K562 (cell line): Measurements from ENCODE around the gene CD82. TPM values are rescaled to one million over a fixed set of nuclear protein-coding genes. Genes with fewer than 3 reads are reported as not detected.

Experiments used
- ATAC-seq: fragments of 200-7000 bp; cut with Tn5 transposase; 3 replicates; pipeline ENCODE4 v1.9.1; 2020; ENCODE audit warnings: moderate library complexity
- BruUV-seq: library from RNA; stranded (reverse); fragments of 400-500 nt; replicated peaks from 2 replicates; lab custom pipeline; 2021; lab: Mats Ljungman, UMichigan
- CTCF ChIA-PET: fragments of 300-600 bp; formaldehyde crosslinking; extraction: SDS; loops from one replicate; lab custom pipeline; 2021; ENCODE audit warnings: low intra/inter-chr PET ratio; lab: Yijun Ruan, JAX
- POLR2A ChIA-PET: fragments of 300-600, 350-650 bp; sonication (Branson Sonifier 250); formaldehyde crosslinking; extraction: SDS; loops from one replicate; lab custom pipeline; 2021; ENCODE audit warnings: antibody characterized with exemption, inconsistent platforms; lab: Yijun Ruan, JAX
- DNase-seq, 4 experiments: peaks; one replicate each; pipeline versions ENCODE4 v3.0.0 to v3.0.0-alpha.2; 2011 to 2018; ENCODE audit warnings: low spot score in 3 of 4, mixed read lengths in 3 of 4; ENCODE audit errors: extremely low read depth in 1 of 4
- FAIRE-seq: peaks from 2 replicates; lab custom pipeline; 2011; peaks lifted over from hg19 to GRCh38; lab: Jason Lieb, UNC
- H2AFZ ChIP-seq: 2 replicates; pipeline ENCODE4 v1.6.0; 2011; ENCODE audit warnings: low read depth, low read length, control low read depth, inconsistent platforms
- H3K27ac ChIP-seq: fragments of 200-600 bp; 3 replicates; pipeline ENCODE4 v1.8.0; 2011; ENCODE audit warnings: low read depth, mild to moderate bottlenecking, control low read depth, inconsistent platforms, low read length, moderate library complexity, mixed read lengths; ENCODE audit errors: extremely low read depth
- H3K27me3 ChIP-seq, 2 experiments: fragments of 300-600 bp in 1 of 2; 2 replicates in 1 of 2; 3 replicates in 1 of 2; pipeline versions ENCODE4 v1.6.0 to v1.8.0; 2011; ENCODE audit warnings: inconsistent platforms in 2 of 2, low read length in 2 of 2, mild to moderate bottlenecking in 1 of 2, mixed read lengths in 1 of 2, moderate library complexity in 1 of 2; ENCODE audit not compliant: control insufficient read depth in 2 of 2, insufficient read depth in 2 of 2
- H3K36me3 ChIP-seq: fragments of 300-600 bp; 3 replicates; pipeline ENCODE4 v1.8.0; 2011; ENCODE audit warnings: mild to moderate bottlenecking, low read length, inconsistent platforms; ENCODE audit not compliant: control insufficient read depth, insufficient read depth
- H3K4me1 ChIP-seq, 2 experiments: fragments of 200-600 bp in 1 of 2; replicated peaks in 1 of 2; 2 replicates in 1 of 2; 3 replicates in 1 of 2; pipeline versions ENCODE4 v1.5.1 to v1.8.0; 2011; ENCODE audit warnings: inconsistent platforms in 2 of 2, low read length in 2 of 2, mild to moderate bottlenecking in 1 of 2, mixed read lengths in 1 of 2, moderate library complexity in 1 of 2; ENCODE audit not compliant: control insufficient read depth in 2 of 2, insufficient read depth in 2 of 2
- H3K4me2 ChIP-seq: 2 replicates; pipeline ENCODE4 v1.6.1; 2011; ENCODE audit warnings: low read length, control low read depth, inconsistent platforms, mixed read lengths; ENCODE audit not compliant: insufficient read depth
- H3K4me3 ChIP-seq: fragments of 200-600 bp; sonication (generic), shearing (Covaris generic); 2 replicates; pipeline ENCODE4 v1.5.1; 2016; ENCODE audit warnings: control low read depth, inconsistent platforms
- H3K79me2 ChIP-seq: fragments of 200-600 bp; 3 replicates; pipeline ENCODE4 v1.8.0; 2011; ENCODE audit warnings: low read length, inconsistent platforms; ENCODE audit not compliant: control insufficient read depth, insufficient read depth
- H3K9ac ChIP-seq, 2 experiments: 2 replicates each; pipeline versions ENCODE4 v1.6.0 to v1.6.1; 2011; ENCODE audit warnings: low read depth in 2 of 2, low read length in 2 of 2, control low read depth in 1 of 2, inconsistent platforms in 1 of 2, mild to moderate bottlenecking in 1 of 2, mixed read lengths in 1 of 2; ENCODE audit not compliant: insufficient read depth in 1 of 2
- H3K9me1 ChIP-seq: one replicate; pipeline ENCODE4 v1.6.0; 2011; ENCODE audit warnings: inconsistent platforms, mild to moderate bottlenecking, low read length, moderate library complexity; ENCODE audit not compliant: control insufficient read depth, insufficient read depth
- H3K9me3 ChIP-seq: replicated peaks from 2 replicates; pipeline ENCODE4 v1.5.1; 2011; ENCODE audit warnings: low read depth, low read length, inconsistent platforms; ENCODE audit not compliant: control insufficient read depth, insufficient read depth
- H4K20me1 ChIP-seq: replicated peaks from 2 replicates; pipeline ENCODE4 v1.6.1; 2011; ENCODE audit warnings: low read length, inconsistent platforms, mixed read lengths; ENCODE audit not compliant: control insufficient read depth, insufficient read depth
- RFX1 ChIP-seq: fragments of 450-650 bp; IDR thresholded peaks from 2 replicates; pipeline ENCODE4 v1.6.1; 2016; ENCODE audit warnings: mild to moderate bottlenecking, moderate library complexity
- TEAD1 ChIP-seq, 2 experiments: fragments of 450-650 bp in 1 of 2; sonication (generic) in 1 of 2; formaldehyde crosslinking; IDR thresholded peaks; 2 replicates each; pipeline versions ENCODE4 v1.4.0 to v1.8.0; 2020 to 2022; ENCODE audit warnings: mild to moderate bottlenecking in 2 of 2, missing genetic modification reagents in 1 of 2
- ZBTB9 ChIP-seq: fragments of 450-650 bp; formaldehyde crosslinking; IDR thresholded peaks from 2 replicates; pipeline ENCODE4 v1.4.0; 2020; ENCODE audit warnings: mild to moderate bottlenecking, moderate library complexity
- WGBS: fragments of 100-300 bp; shearing (Covaris generic); methylation state at CpG from one replicate; pipeline ENCODE4 v1.1.6; 2016; ENCODE audit warnings: low coverage, mixed read lengths; ENCODE audit not compliant: insufficient coverage; ENCODE audit errors: missing lambda C conversion rate; 5-methylcytosine and 5-hydroxymethylcytosine counted together
- in situ Hi-C: fragments of 300-500 bp; cut with MboI; formaldehyde crosslinking; loops from 4 replicates; pipeline ENCODE4 v1.15.0; 2018; ENCODE audit warnings: inconsistent platforms, mixed read lengths
- intact Hi-C: fragments of 100-400 bp; cut with micrococcal nuclease; formaldehyde crosslinking; loops from 2 replicates; pipeline ENCODE4 v1.14.2; 2022
- polyA plus RNA-seq, 8 experiments: library from polyadenylated mRNA; depleted of rRNA in 4 of 8; stranded (reverse) in 5 of 8; unstranded in 3 of 8; fragments of >200 nt; fragmentation: Nextera tagmentation in 2 of 8; fragmentation: Illumina TruSeq in 1 of 8; extraction: Ambion mirVana in 2 of 8; extraction: Trizol in 1 of 8; gene quantifications; 2 replicates each; pipeline versions ENCODE4 v1.2.1 to v1.2.3, GENCODE V29; 2011 to 2014; ENCODE audit warnings: inconsistent platforms in 1 of 8, missing spikeins in 1 of 8
- total RNA-seq, 7 experiments: library from RNA; depleted of rRNA in 6 of 7; stranded (reverse); fragments of >200 nt in 6 of 7; fragmentation: Illumina TruSeq in 2 of 7; extraction: Trizol in 2 of 7; gene quantifications; 2 replicates each; pipeline versions ENCODE4 v1.2.1 to v1.2.3, GENCODE V29; 2011 to 2021; ENCODE audit warnings: low replicate concordance in 1 of 7

The CD82 gene
- total and polyA plus RNA-seq, 9 of the 15 experiments (the other 6 are each of a cell fraction or from before 2014, with no cell fraction given) = 0.27 to 9.4 (median 3.0) TPM

- 0 out of 2 replicates have a peak, but pooled peaks have one; percentile 13 for TF ChIP-seq ZBTB9 (CRISPR knock-in tag)
These were observed 788 bp downstream of the CD82 start (continued) for GRCh38 chr11:44565953-44566949.

- Histone ChIP-seq H4K20me1 (no peaks in the 10 kb centered on the region), H3K36me3 (no peaks in the 10 kb centered on the region), H3K79me2 (no peaks in the 10 kb centered on the region), H3K27ac (no peak overlapping the region), H3K27me3 (no peaks in the 10 kb centered on the region), H3K4me2 (no peak overlapping the region), H2AFZ (no peak overlapping the region), H3K9me1 (no peaks in the 10 kb centered on the region), H3K9me3 (no peaks in the 10 kb centered on the region), H3K4me3 (no peak overlapping the region), H3K9ac (no peak overlapping the region), H3K4me1 (peaks cover 28 to 42% of the 10 kb centered on the region in 2 experiments)
- FAIRE-seq (no peak), ATAC-seq (no peak), DNase-seq (peak in 2 of 4 experiments; percentile 2 to 3)
- POLR2A ChIA-PET = interaction anchor here (0.5 kb wide), 1 partner anchor 39 kb away, joined by 5 read pairs; no protein-coding TSS in a partner anchor
- in situ Hi-C loops = no loop called here
- intact Hi-C loops = loop anchor here (10.0 kb wide), 1 partner anchor 218 kb away; no protein-coding TSS in a partner anchor
- TF ChIP-seq TEAD1 (CRISPR knock-in tag; IDR thresholded peaks at IDR 0.05) (peak in 1 of 2 experiments; percentile 58; a peak in 1 of 4 replicates), RFX1 (no peak)
- WGBS = 65% methylated on average over 11 of the region's 11 CpGs
- TSS peak; percentile 75 for BruUV-seq
- CTCF ChIA-PET = no interaction called here
These were observed 1.8 kb downstream of the CD82 start for GRCh38 chr11:44566952-44567875.
